ENCODE measurements around the gene BRICD5. TPM values are rescaled to one million over a fixed set of nuclear protein-coding genes. Genes with fewer than 3 reads are reported as not detected.

Gene BRICD5
- total and polyA plus RNA-seq, 2 of the 13 experiments (the other 11 are each of a cell fraction or from before 2014, with no cell fraction given): 1.6 to 5.8 TPM

- TF ChIP-seq SP1 (IDR thresholded peaks at IDR 0.05): no peak
- peak; percentile 24; the same call in 1 of the 2 replicates for TF ChIP-seq SP1 (CRISPR knock-in tag; IDR thresholded peaks at IDR 0.05)
- TF ChIP-seq BHLHE40 (IDR thresholded peaks at IDR 0.05; ENCODE audit: low read length): 0 out of 2 replicates have a peak, but pooled peaks have one; percentile 17
These were observed 15.7 kb upstream of the BRICD5 start (continued) for GRCh38 chr16:2226245-2226793.

GRCh38 chr16:2223942-2224486, 13.4 kb upstream of the BRICD5 start:
- peak overlapping the region; percentile 89 for H3K9ac ChIP-seq (ENCODE audit: insufficient read depth, low read depth, low read length)
- in situ Hi-C loops (cut with HindIII; ENCODE audit: extremely low pct_ligation_motif_present, low pct_unique_long_range_greater_than_20kb) (no loop called here), intact Hi-C loops (cut with micrococcal nuclease; ENCODE audit: unreplicated experiment) (no loop called here)
- 11% methylated on average over 4 of the region's 22 CpGs for WGBS (ENCODE audit: low lambda C conversion rate)
- FAIRE-seq (peak; percentile 23), ATAC-seq (peak; percentile 56), DNase-seq (ENCODE audit: low spot score) (peak; percentile 45)
- BruUV-seq (replicated peaks): TSS peak; percentile 82
- CTCF ChIA-PET (ENCODE audit: low intra/inter-chr PET ratio, low total read pairs): no interaction called here
- peak overlapping the region; percentile 78 to 95 (median 79) for H3K4me3 ChIP-seq (replicated peaks in 1 of 3; ENCODE audit: insufficient read depth in 1 of 3, low read depth in 2 of 3, low read length in 3 of 3)
- peaks cover 7 to 12% of the 10 kb centered on the region in 2 experiments; a peak in 3 of 5 replicates for H3K36me3 ChIP-seq (replicated peaks in 1 of 2; ENCODE audit: control insufficient read depth in 1 of 2, insufficient read depth in 2 of 2, low read length in 2 of 2)
- no peak overlapping the region for H2AFZ ChIP-seq (ENCODE audit: low read length)
- no peaks in the 10 kb centered on the region for H3K9me3 ChIP-seq (ENCODE audit: low read length)
- peaks cover 11% of the 10 kb centered on the region for H4K20me1 ChIP-seq (ENCODE audit: insufficient read depth, low read length)
- peak overlapping the region; percentile 80 for H3K27ac ChIP-seq (ENCODE audit: extremely low read length, insufficient read depth, low read length)
- H3K79me2 ChIP-seq (ENCODE audit: insufficient read depth, low read length): peaks cover 18% of the 10 kb centered on the region
- POLR2A ChIA-PET: interaction anchor here (1.8 to 2.6 kb wide), 2 partner anchors 10 to 27 kb away, joined by 9 to 14 read pairs; partner anchors contain the start of genes ECI1 and PGP
- H3K27me3 ChIP-seq (ENCODE audit: control insufficient read depth in 1 of 2, insufficient read depth in 2 of 2, low read length in 2 of 2): no peaks in the 10 kb centered on the region
- peaks cover 46% of the 10 kb centered on the region for H3K4me1 ChIP-seq (ENCODE audit: insufficient read depth, low read length)
- H3K4me2 ChIP-seq (ENCODE audit: low read depth, low read length): peak overlapping the region; percentile 79
- TF ChIP-seq ZNF513 (CRISPR knock-in tag; conservative IDR thresholded peaks at IDR 0.05) (0 out of 2 replicates have a peak, but pooled peaks have one; percentile 10), ZNF354B (CRISPR knock-in tag; IDR thresholded peaks at IDR 0.05) (no peak), RFX1 (IDR thresholded peaks at IDR 0.05) (no peak), NCOR1 (IDR thresholded peaks at IDR 0.05; ENCODE audit: borderline replicate concordance, low read length) (no peak), ZNF121 (CRISPR knock-in tag; IDR thresholded peaks at IDR 0.05) (peak; percentile 97), ZEB1 (IDR thresholded peaks at IDR 0.05; ENCODE audit: insufficient replicate concordance, low read depth) (no peak), REL (CRISPR knock-in tag; conservative IDR thresholded peaks at IDR 0.05) (no peak; the same call in 1 of the 2 replicates), ZNF275 (CRISPR knock-in tag; IDR thresholded peaks at IDR 0.05; ENCODE audit: borderline replicate concordance) (no peak), POGK (CRISPR knock-in tag; conservative IDR thresholded peaks at IDR 0.05) (no peak), ZNF101 (CRISPR knock-in tag; IDR thresholded peaks at IDR 0.05; ENCODE audit: borderline replicate concordance, low read depth) (no peak), ZNF10 (CRISPR knock-in tag; IDR thresholded peaks at IDR 0.05; ENCODE audit: borderline replicate concordance, low read depth) (no peak), ZMYM3 (CRISPR knock-in tag; IDR thresholded peaks at IDR 0.05) (no peak), BCL6 (CRISPR knock-in tag; IDR thresholded peaks at IDR 0.05) (0 out of 2 replicates have a peak, but pooled peaks have one; percentile 10), MED13 (CRISPR knock-in tag; IDR thresholded peaks at IDR 0.05) (no peak), ZBTB43 (CRISPR knock-in tag; conservative IDR thresholded peaks at IDR 0.05) (no peak)
